HUES6 (cell line): ENCODE measurements around the gene SHC4.

Source experiments
- H3K27ac ChIP-seq: 2 replicates; pipeline ENCODE4 v1.7.0; 2013; ENCODE audit warnings: low read depth, mild to moderate bottlenecking, low read length, inconsistent platforms
- H3K27me3 ChIP-seq: 2 replicates; pipeline ENCODE4 v1.6.1; 2013; ENCODE audit warnings: low read length; ENCODE audit not compliant: control insufficient read depth, insufficient read depth
- H3K36me3 ChIP-seq: 2 replicates; pipeline ENCODE4 v1.6.1; 2013; ENCODE audit warnings: low read length; ENCODE audit not compliant: control insufficient read depth, insufficient read depth
- H3K4me1 ChIP-seq: 2 replicates; pipeline ENCODE4 v1.6.1; 2013; ENCODE audit warnings: low read length; ENCODE audit not compliant: control insufficient read depth, insufficient read depth
- H3K4me3 ChIP-seq: 2 replicates; pipeline ENCODE4 v1.5.1; 2013; ENCODE audit warnings: low read depth, low read length
- H3K9ac ChIP-seq: one replicate; pipeline ENCODE4 v1.6.1; 2013; ENCODE audit warnings: mild to moderate bottlenecking, low read length
- H3K9me3 ChIP-seq: 2 replicates; pipeline ENCODE4 v1.6.1; 2013; ENCODE audit warnings: low read depth, low read length; ENCODE audit not compliant: control insufficient read depth, insufficient read depth

Gene SHC4

DNA sequence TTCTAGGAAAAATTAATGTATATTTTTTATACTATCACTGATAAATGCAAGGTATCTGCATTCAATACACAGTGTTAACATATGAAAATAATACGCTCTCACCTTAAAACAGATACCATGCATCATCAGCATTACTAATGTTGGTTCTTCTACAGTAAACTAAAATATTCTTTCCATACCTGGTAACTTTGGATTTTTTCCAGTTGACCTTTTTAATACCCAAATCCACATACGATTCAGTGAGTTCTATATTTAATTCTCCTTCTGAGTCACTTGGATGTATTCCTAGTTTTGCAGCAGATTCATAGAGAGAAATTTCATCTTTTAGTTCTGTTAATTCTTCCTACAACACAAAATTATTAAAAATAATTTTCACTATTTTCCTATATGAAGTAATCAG lies 182.7 kb downstream of the SHC4 start:
- Histone ChIP-seq H3K27ac (no peak overlapping the region), H3K4me3 (no peak overlapping the region), H3K27me3 (no peaks in the 10 kb centered on the region), H3K9me3 (no peaks in the 10 kb centered on the region), H3K4me1 (no peaks in the 10 kb centered on the region), H3K36me3 (peaks cover 40% of the 10 kb centered on the region), H3K9ac (no peak overlapping the region)

DNA sequence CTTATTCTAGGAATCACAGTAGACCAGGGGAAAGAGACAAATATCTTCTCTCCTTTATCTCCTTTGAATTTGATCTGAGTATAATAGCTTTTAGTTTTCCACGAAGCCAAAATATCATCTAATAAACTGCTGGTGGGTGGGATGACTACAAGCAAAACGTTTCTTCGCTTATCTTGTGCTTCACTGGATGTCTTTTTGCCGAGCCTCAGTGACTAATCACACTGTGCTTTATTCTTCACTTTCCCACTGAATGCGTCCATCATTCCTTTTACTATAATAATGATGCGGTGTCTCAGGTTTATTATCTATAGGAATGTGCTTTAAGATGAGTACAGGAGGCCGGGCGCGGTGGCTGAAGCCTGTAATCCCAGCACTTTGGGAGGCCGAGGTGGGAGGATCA lies 185.4 kb downstream of the SHC4 start:
- Histone ChIP-seq H3K9me3 (no peaks in the 10 kb centered on the region), H3K27me3 (no peaks in the 10 kb centered on the region), H3K9ac (no peak overlapping the region), H3K27ac (no peak overlapping the region), H3K4me1 (no peaks in the 10 kb centered on the region), H3K4me3 (no peak overlapping the region), H3K36me3 (peaks cover 36% of the 10 kb centered on the region)

DNA sequence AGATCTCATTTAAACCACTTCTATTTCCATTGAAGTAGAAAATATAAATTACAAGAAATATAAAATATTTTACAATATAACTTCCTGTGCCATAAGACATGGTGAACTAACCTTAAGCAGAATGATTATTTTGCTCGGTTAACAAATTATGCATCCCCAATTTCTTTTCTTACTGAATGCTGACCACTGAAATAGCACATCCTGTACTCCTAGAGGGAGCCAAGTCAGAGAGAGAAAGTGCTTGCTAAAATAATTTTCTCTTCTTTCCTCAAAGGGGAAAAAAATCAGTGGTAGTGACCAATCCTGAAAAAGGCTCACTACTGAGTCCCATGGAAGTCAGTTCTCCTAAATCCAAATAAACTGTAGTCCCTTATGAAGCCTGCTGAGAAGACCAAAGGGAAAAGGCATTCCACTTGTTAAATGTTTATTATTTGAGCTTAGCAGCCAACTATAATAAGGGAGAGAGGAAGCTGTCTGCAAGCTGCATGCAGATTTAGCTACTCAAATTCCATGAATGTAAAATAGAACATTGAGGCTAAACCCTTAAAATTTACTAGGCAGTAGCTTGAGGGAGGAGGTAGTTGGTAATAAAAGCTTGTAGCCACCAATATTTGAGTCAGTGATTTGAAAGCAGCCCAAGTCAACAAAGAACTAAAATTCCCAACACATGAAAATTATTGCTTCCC lies 185.9 kb downstream of the SHC4 start:
- no peaks in the 10 kb centered on the region for H3K27me3 ChIP-seq
- H3K36me3 ChIP-seq: peaks cover 31% of the 10 kb centered on the region
- H3K4me1 ChIP-seq: no peaks in the 10 kb centered on the region
- H3K9ac ChIP-seq: no peak overlapping the region
- no peaks in the 10 kb centered on the region for H3K9me3 ChIP-seq
- no peak overlapping the region for H3K27ac ChIP-seq
- H3K4me3 ChIP-seq: no peak overlapping the region

DNA sequence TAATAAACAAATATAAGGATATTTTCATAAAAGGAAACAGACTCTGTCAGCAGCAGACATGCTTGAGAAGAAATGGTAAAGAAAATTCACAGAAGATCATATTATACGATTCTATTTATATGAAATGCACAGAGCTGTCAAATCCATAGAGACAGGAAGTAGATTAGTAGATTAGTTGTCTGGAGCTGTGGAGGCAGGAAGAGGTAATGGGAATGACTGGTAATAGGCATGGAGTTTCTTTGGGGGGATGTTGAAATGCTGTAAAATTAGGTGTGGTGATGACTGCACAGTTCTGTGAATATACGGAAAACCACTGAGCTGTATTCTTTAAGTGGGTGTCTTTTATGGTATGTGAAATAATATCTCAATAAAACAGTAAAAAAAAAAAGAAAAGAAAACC lies 188.2 kb downstream of the SHC4 start:
- Histone ChIP-seq H3K36me3 (peaks cover 22% of the 10 kb centered on the region), H3K9me3 (no peaks in the 10 kb centered on the region), H3K27me3 (no peaks in the 10 kb centered on the region), H3K4me1 (no peaks in the 10 kb centered on the region), H3K27ac (no peak overlapping the region), H3K9ac (no peak overlapping the region), H3K4me3 (no peak overlapping the region)

DNA sequence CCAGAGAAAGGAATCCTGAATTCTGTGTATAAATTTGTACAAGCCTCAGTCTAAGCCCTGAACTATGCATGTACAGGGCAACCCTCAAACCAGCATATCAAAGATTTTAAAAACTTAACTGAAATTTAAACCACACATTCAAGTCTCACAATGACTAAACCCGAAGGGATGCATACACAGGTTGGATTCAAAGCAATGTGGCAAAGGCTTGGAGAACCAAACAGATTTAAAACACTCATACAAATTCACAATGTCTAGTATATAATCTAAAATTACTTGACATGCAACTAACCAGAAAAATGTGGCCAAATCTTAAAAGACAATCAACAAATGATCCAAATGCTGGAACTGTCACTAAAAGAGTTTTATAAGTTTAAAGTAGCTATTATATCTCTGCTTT lies 189.2 kb downstream of the SHC4 start:
- H3K9ac ChIP-seq: no peak overlapping the region
- no peaks in the 10 kb centered on the region for H3K9me3 ChIP-seq
- peaks cover 15% of the 10 kb centered on the region for H3K36me3 ChIP-seq
- H3K4me1 ChIP-seq: no peaks in the 10 kb centered on the region
- H3K27ac ChIP-seq: no peak overlapping the region
- no peak overlapping the region for H3K4me3 ChIP-seq
- no peaks in the 10 kb centered on the region for H3K27me3 ChIP-seq
